Aorta (tissue), 5 donors: Measurements from ENCODE around the gene PTPRU. TPM values are rescaled to one million over a fixed set of nuclear protein-coding genes. Genes with fewer than 3 reads are reported as not detected.

ENCODE experiments used
- ATAC-seq: fragments of 200-7000 bp; cut with Tn5 transposase; one replicate; pipeline ENCODE4 v1.9.1; 2022; ENCODE audit warnings: moderate library complexity; ENCODE audit not compliant: low FRiP score
- DNase-seq, 2 donors: peaks; one replicate each; pipeline ENCODE4 v3.0.0-alpha.2; 2020
- H3K27ac ChIP-seq, 2 donors: one replicate each; pipeline ENCODE4 v1.5.1; 2013; ENCODE audit warnings: low read length in 2 of 2, mild to moderate bottlenecking in 2 of 2, moderate library complexity in 2 of 2, control low read depth in 1 of 2, inconsistent platforms in 1 of 2, low read depth in 1 of 2
- H3K27me3 ChIP-seq, 2 donors: one replicate each; pipeline ENCODE4 v1.6.1; 2013; ENCODE audit warnings: control low read depth in 1 of 2, low read length in 1 of 2, mild to moderate bottlenecking in 1 of 2, moderate library complexity in 1 of 2; ENCODE audit not compliant: insufficient read depth in 2 of 2, control insufficient read depth in 1 of 2
- H3K36me3 ChIP-seq, 2 donors: one replicate each; pipeline ENCODE4 v1.6.1; 2013; ENCODE audit warnings: control low read depth in 1 of 2, low read length in 1 of 2, mild to moderate bottlenecking in 1 of 2; ENCODE audit not compliant: insufficient read depth in 2 of 2, control insufficient read depth in 1 of 2
- H3K4me1 ChIP-seq, 2 donors: one replicate each; pipeline ENCODE4 v1.6.1; 2013; ENCODE audit warnings: low read length in 2 of 2, control low read depth in 1 of 2, mild to moderate bottlenecking in 1 of 2, moderate library complexity in 1 of 2; ENCODE audit not compliant: insufficient read depth in 2 of 2, control insufficient read depth in 1 of 2
- H3K4me3 ChIP-seq, 2 donors: one replicate each; pipeline ENCODE4 v1.5.1; 2013; ENCODE audit warnings: low read length in 2 of 2, control low read depth in 1 of 2, mild to moderate bottlenecking in 1 of 2
- H3K9me3 ChIP-seq: one replicate; pipeline ENCODE4 v1.6.1; 2013; ENCODE audit warnings: mild to moderate bottlenecking, low read length; ENCODE audit not compliant: control insufficient read depth
- WGBS, 2 donors: extraction: QIAGEN DNeasy Blood & Tissue Kit; methylation state at CpG; one replicate each; pipeline ENCODE4 v1.1.7; 2013; 5-methylcytosine and 5-hydroxymethylcytosine counted together
- intact Hi-C, 2 donors: fragments of 100-400 bp; cut with DNase I; formaldehyde crosslinking; loops; one replicate each; pipeline versions ENCODE4 v1.14.2 to v1.15.0; 2022
- polyA plus RNA-seq, 2 donors: library from polyadenylated mRNA; stranded (reverse); fragments of 200-250 nt; gene quantifications; one replicate each; pipeline ENCODE4 v1.2.3, GENCODE V29; 2013
- total RNA-seq, 2 donors: library from RNA; stranded (reverse); fragmentation: NEBNext Ultra II Directional; extraction: Animal tissue kit (Norgen Biotek cat#: 25700); gene quantifications; one replicate each; pipeline ENCODE4 v1.2.1, GENCODE V29; 2021
- donor health status: healthy with polysubstance abuse.
- donor health status: Bipolar disorder and iron deficiency.
- donor health status: DM: no; HTN: no; CAD: no.
- donor health status: DM: no; HTN: no; CAD: no.
- donor health status: DM: yes; HTN: yes; CAD: no.

The PTPRU gene
- total and polyA plus RNA-seq, 4 donors = 8.1 to 35.3 (median 13.2) TPM

DNA sequence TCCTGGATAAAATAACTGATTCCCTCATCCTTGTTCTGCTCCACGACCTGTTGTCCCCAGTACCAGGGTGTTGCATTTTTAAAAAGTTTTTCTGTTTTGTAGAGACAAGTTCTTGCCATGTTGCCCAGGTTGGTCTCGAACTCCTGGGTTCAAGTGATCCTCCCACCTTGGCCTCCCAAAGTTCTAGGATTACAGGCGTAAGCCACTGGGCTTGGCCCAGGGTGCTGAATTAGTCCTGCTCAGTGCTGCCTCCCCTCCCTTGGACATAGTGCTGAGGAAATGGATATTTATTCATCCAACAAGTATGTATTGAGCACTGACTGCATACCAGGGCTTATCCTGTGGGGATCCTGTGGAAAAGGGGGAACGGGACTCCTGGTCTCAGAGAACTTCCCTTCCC, 126.4 kb downstream of the PTPRU start:
- 83 to 91% methylated on average over 4 of the region's 4 CpGs for WGBS, 2 donors
- Histone ChIP-seq H3K27ac (no peak overlapping the region), H3K4me3 (no peak overlapping the region), H3K27me3 (no peaks in the 10 kb centered on the region), H3K9me3 (no peaks in the 10 kb centered on the region), H3K36me3 (no peaks in the 10 kb centered on the region), H3K4me1 (no peaks in the 10 kb centered on the region)
- DNase-seq (no peak), ATAC-seq (no peak)
- intact Hi-C loops = no loop called here

DNA sequence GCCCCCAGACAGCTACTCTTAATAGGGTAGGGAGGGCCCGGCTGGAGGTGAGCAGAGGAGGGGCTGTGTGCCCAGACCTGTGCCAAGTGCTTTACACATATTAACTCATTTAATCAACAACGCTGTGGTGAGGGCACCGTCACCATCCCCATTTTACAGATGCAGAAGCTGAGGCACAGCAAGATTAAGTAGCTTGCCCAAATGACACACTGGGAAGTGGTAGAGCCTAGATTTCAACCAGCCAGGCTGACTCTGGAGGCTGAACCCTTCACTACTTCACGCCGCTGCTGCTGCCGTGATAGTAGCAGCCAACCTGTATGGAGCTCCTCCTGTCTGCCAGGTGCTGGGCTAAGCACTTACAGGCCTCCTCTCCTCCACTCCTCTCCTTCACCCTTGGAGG, 127.2 kb downstream of the PTPRU start:
- H3K36me3 ChIP-seq = no peaks in the 10 kb centered on the region
- DNase-seq = no peak
- ATAC-seq = no peak
- no peaks in the 10 kb centered on the region for H3K27me3 ChIP-seq
- H3K4me1 ChIP-seq = no peaks in the 10 kb centered on the region
- no peaks in the 10 kb centered on the region for H3K9me3 ChIP-seq
- no peak overlapping the region for H3K27ac ChIP-seq
- no peak overlapping the region for H3K4me3 ChIP-seq
- intact Hi-C loops = no loop called here
- 89 to 93% methylated on average over 6 of the region's 6 CpGs for WGBS, 2 donors

DNA sequence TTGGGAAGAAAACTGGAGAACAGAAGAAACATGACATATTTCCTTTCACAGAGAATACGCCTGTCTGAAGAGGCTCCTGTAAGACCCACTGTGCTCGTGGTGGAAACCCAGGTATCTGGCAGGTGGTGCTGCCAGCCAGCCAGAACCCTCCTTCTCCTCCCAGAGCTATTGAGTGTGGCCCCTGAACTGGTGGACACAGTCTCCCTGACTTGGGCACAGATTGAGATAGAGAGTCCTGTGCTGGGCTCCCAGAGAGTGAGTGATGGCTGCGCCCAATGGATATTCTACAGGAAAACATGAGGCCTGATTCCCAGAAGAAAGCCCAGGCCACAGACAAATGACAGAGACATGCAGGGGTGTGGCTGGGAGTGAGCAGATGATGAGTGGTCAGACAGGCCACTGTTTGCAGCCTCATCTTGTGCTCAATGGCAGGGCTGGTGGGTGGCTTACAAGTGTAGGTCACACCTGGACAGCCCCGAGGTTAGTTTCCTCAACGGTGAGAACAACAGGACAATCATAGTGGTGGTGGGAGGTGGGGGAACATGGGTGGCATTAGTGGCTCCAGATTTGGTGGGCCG, 127.9 kb downstream of the PTPRU start:
- no peak overlapping the region for H3K27ac ChIP-seq
- no peaks in the 10 kb centered on the region for H3K4me1 ChIP-seq
- WGBS, 2 donors = 89 to 91% methylated on average over 6 of the region's 6 CpGs
- no peaks in the 10 kb centered on the region for H3K9me3 ChIP-seq
- no peaks in the 10 kb centered on the region for H3K36me3 ChIP-seq
- no peak for ATAC-seq
- intact Hi-C loops = no loop called here
- no peaks in the 10 kb centered on the region for H3K27me3 ChIP-seq
- H3K4me3 ChIP-seq = no peak overlapping the region
- DNase-seq = no peak

DNA sequence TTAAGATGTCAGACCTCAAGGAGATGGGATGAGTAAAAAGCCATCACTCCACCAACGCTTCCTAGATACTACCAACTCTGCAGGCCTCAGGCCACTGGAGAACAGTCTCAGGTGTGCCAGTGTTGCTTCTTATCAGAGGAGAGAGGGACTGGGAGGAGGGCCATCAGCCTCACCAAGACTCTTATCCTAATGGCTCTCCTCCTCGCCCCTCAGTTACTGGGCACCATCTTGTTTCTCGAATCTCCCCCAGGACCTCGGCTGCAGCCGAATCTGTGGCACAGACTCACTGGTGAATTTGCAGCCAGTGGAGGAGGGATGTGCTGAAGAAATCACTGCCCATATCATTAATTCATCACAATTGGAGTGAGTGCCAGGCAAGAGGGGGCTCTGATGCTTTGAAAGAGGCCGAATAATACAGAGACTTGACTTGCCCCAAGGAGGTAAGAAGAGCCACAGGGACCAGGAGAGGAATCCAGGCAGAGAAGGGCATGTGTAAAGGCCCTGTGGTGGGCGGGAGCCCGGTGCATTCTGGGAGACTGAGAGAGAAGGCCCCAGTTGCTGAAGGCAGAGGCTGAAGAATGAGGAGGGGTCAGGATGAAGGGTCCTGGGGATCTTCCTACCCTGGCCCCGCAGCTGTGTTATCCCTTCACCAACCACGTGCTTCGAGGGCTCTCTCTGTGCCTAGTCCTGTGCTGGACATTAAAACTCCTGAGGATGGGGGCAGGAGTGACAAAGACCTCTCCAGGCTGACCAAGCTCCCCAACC, 129.8 kb downstream of the PTPRU start:
- no peaks in the 10 kb centered on the region for H3K27me3 ChIP-seq
- no peak overlapping the region for H3K4me3 ChIP-seq
- DNase-seq (no peak), ATAC-seq (no peak)
- no peaks in the 10 kb centered on the region for H3K36me3 ChIP-seq
- no peaks in the 10 kb centered on the region for H3K4me1 ChIP-seq
- H3K27ac ChIP-seq = no peak overlapping the region
- WGBS, 2 donors = 89 to 92% methylated on average over 11 of the region's 11 CpGs
- no peaks in the 10 kb centered on the region for H3K9me3 ChIP-seq
- intact Hi-C loops = no loop called here

DNA sequence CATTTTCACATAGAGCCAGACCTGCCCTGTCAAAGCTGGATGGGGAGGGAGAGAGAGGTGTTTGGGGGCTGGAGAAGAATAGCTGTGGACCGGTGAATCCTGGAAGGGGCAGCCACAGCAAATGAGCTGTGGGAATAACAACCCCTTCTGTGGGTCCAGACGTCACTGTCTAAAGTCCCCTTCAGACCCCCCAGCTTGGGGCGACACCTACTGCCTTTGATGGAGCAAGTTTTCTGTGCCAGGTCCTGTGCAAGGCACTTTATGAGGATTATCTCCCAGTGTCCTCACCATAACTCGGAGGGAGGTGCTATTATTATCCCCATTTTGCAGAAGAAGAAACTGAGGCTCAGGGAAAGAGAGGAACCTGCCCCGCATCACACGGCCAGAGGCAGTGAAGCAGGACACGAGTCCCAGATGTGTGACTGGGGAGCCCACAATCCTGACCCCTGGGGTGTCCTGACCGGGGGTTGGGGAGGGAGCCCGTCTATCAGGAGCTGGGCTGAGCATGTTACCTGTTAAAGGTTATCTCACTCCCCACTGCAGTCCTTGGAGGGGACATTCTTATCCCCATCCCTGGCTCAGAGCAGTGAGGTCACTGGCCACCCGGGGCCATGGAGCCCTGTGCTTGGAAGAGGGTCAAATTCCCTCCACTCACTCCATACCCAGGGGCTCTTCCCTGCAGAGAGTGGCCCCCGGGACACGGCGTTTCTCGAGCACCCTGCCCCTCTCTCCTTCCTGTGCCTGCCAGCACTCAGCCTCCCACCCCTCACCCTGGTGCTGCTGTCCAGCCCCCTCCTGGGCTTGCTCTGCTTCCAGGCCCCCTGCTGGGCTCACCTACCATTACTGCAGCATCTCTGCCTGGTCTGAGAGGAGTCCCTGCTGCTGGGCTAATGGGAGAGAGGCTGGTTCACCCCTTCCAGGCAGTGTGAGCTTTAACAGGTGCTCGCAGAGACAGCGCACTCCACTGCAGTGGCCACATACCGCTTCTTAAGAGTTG, 132.9 kb downstream of the PTPRU start:
- no peaks in the 10 kb centered on the region for H3K4me1 ChIP-seq
- H3K27ac ChIP-seq = no peak overlapping the region
- no peaks in the 10 kb centered on the region for H3K9me3 ChIP-seq
- no peaks in the 10 kb centered on the region for H3K27me3 ChIP-seq
- intact Hi-C loops = no loop called here
- ATAC-seq (no peak), DNase-seq (no peak)
- WGBS, 2 donors = 72 to 75% methylated on average over 17 of the region's 17 CpGs
- no peaks in the 10 kb centered on the region for H3K36me3 ChIP-seq
- H3K4me3 ChIP-seq = no peak overlapping the region

DNA sequence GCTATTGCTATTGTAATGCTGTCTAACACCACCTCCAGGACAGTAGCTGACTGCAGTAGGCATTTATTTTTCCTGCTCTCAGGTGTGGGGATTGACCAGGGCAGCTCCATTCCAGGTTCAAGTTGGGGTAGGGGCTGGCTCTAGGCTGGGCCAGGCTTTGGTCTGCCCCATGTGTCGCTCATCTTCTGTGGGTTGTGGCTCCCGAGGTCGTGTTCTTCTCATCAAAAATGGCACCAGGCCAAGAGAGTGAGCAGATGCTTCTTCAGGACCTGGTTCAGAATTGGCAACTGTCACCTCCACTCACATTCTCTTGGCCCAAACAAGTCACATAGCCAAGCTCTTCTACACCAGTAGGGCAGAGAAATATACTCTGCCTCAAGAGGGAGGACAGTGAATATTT, 133.7 kb downstream of the PTPRU start:
- Histone ChIP-seq H3K4me1 (no peaks in the 10 kb centered on the region), H3K9me3 (no peaks in the 10 kb centered on the region), H3K4me3 (no peak overlapping the region), H3K27ac (no peak overlapping the region), H3K27me3 (no peaks in the 10 kb centered on the region), H3K36me3 (no peaks in the 10 kb centered on the region)
- DNase-seq (no peak), ATAC-seq (no peak)
- 75 to 80% methylated on average over 3 of the region's 3 CpGs for WGBS, 2 donors
- intact Hi-C loops = no loop called here

DNA sequence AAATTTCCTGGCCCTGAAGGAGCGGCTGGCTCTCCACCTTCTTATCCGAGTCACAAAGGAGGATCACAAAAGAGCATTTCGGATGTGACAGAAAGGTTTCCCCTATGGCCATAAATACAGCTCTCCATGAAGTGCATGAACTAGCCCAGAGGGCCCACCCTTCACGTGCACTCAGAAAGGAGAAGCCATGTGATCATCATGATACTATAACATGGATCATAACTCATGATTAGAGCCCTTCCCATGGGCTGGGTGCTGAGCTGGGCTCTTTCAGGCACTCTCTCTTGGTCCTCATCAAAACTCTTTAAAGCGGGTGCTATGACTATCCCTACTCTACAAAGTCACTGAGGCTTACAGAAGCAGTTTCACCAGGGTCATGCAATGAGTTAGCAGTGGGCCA, 135.0 kb downstream of the PTPRU start:
- WGBS, 2 donors = 75 to 78% methylated on average over 5 of the region's 5 CpGs
- intact Hi-C loops = no loop called here
- H3K27me3 ChIP-seq = no peaks in the 10 kb centered on the region

DNA sequence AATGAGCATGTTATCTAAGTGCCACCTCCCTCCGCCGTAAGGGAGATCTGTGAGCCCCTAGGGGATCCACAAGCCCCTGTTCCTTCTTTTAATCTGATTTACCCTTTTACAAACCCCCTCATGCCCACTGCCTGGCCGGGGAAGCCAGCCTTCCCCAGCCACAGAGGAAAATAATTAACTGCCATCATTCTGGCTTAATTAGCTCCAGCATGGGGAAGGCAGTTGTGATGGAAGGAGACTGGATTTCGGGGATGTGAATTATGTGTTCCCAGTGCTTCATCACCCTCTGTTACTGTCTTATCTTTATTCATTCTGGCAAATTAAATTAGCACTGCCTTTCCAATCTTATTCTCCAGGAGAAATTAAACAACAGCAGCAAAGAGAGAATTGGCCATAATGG, 135.8 kb downstream of the PTPRU start:
- WGBS, 2 donors = 30 to 33% methylated on average over 4 of the region's 4 CpGs
- Histone ChIP-seq H3K36me3 (no peaks in the 10 kb centered on the region), H3K27ac (no peak overlapping the region), H3K4me1 (no peaks in the 10 kb centered on the region), H3K4me3 (no peak overlapping the region), H3K9me3 (no peaks in the 10 kb centered on the region), H3K27me3 (no peaks in the 10 kb centered on the region)
- intact Hi-C loops = no loop called here
- ATAC-seq = no peak
- no peak for DNase-seq

More for the DNA sequence above, 135.0 kb downstream of the PTPRU start:
- Histone ChIP-seq H3K4me3 (no peak overlapping the region), H3K27ac (no peak overlapping the region), H3K4me1 (no peaks in the 10 kb centered on the region), H3K36me3 (no peaks in the 10 kb centered on the region), H3K9me3 (no peaks in the 10 kb centered on the region)
- ATAC-seq (no peak), DNase-seq (no peak)
